IPS-15b (cell line): ENCODE data around the gene ZC3H10.
"Not testable (repeated sequence)": the region's sequence is repeated elsewhere in the genome, so short reads cannot be mapped to it uniquely, and the experiment has no call there.

Experiments
- H3K27me3 ChIP-seq: one replicate; pipeline ENCODE4 v1.6.1; 2013; ENCODE audit warnings: low read length; ENCODE audit not compliant: control insufficient read depth, insufficient read depth
- H3K36me3 ChIP-seq: one replicate; pipeline ENCODE4 v1.6.1; 2013; ENCODE audit warnings: low read length; ENCODE audit not compliant: control insufficient read depth, insufficient read depth
- H3K4me1 ChIP-seq: one replicate; pipeline ENCODE4 v1.6.1; 2013; ENCODE audit warnings: mild to moderate bottlenecking, low read length; ENCODE audit not compliant: control insufficient read depth, insufficient read depth
- H3K4me3 ChIP-seq: one replicate; pipeline ENCODE4 v1.5.1; 2013; ENCODE audit warnings: low read depth, low read length
- H3K9ac ChIP-seq: one replicate; pipeline ENCODE4 v1.6.1; 2013; ENCODE audit warnings: low read depth, mild to moderate bottlenecking, low read length
- H3K9me3 ChIP-seq: one replicate; pipeline ENCODE4 v1.6.1; 2013; ENCODE audit warnings: mild to moderate bottlenecking, low read length; ENCODE audit not compliant: control insufficient read depth, insufficient read depth

The ZC3H10 gene

DNA sequence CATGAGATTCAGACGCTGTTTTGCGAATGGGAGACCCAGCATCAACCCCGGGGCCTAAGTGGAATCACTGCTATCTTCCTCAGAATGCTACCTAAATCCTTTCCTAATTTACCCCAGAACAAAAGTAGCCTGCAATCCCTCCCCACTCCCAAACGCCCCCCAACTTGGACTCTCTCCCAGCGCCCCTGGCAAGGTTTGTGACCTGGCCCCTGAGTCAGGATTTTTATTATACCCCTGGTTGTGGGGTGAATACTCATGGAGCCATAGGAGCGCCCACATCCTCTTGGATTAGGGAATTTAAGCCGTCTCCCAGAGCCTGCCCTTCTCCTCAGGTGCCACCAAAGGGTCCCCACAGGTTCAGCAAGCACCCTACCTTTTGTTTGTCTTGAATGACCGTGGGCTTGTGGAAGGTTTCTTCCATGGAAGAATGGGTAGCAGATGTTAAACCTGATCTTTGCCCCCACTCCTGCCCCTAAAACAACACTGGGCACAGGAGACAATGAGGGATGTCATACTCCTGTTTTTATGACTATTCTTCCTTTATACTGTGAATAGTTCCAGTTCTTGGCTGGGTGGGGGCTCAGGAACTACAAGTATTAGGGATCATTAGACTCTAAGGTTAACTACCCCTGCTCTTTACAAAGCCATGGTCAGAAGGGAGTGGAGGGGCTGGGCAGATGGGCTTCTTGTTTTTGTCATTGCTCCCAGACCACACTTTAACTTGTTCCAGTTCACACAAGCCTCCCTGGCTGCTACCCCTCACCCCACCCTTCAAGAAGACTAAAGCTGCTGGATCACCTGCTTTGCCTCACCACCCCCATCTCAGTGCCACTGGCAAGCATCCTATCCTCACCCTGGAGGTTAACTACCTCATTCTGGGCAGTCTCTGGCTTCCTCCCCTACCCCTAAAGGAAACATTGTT is 35.0 kb downstream of the ZC3H10 start:
- Histone ChIP-seq H3K9ac (peak overlapping the region; percentile 81), H3K4me1 (peaks cover 4% of the 10 kb centered on the region), H3K4me3 (peak overlapping the region; percentile 82), H3K9me3 (no peaks in the 10 kb centered on the region), H3K27me3 (no peaks in the 10 kb centered on the region), H3K36me3 (peaks cover 14% of the 10 kb centered on the region)

DNA sequence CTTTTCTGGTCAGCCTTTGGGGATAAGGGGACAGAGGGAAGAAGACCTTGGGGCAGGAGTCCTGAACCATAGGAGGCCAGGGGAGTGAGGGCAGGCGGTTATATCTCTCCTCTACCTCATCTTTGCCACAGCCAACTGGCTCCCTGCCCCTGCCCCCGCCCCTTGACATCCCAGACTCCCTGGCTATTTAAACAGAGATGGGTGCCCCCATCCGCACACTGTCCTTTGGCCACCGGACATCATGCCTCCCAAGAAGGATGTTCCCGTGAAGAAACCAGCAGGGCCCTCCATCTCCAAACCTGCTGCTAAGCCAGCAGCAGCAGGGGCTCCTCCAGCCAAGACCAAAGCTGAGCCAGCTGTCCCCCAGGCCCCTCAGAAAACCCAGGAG is 35.6 kb downstream of the ZC3H10 start:
- Histone ChIP-seq H3K4me1 (peaks cover 4% of the 10 kb centered on the region), H3K9me3 (no peaks in the 10 kb centered on the region), H3K9ac (no peak overlapping the region), H3K4me3 (peak overlapping the region; percentile 82), H3K27me3 (no peaks in the 10 kb centered on the region), H3K36me3 (peaks cover 14% of the 10 kb centered on the region)

DNA sequence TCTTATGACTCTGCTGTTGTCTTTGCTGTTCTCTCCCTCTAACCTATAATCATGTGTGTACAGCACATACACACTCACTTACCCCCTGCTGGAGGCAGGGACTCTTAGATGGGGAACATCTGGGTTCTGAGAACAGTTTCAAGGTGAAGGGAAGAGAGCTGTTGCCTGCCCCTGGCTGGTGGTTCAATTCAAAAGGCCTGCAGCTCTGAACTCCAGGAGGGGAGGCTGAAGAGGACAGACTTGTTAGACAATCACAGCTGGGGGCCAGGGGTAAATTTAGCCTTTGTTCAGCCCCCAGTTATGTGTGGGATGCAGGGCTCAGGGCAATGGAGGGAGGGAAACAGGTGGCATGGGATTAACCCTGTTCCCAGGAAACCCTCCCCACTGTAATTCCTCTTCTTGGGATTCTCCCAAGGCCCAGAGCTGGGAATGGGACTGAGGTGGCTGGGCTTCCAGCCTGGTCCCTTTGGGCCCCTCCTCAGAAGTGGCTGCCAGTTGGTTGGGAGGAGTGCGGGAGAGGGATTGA is 36.2 kb downstream of the ZC3H10 start:
- no peak overlapping the region for H3K9ac ChIP-seq

DNA sequence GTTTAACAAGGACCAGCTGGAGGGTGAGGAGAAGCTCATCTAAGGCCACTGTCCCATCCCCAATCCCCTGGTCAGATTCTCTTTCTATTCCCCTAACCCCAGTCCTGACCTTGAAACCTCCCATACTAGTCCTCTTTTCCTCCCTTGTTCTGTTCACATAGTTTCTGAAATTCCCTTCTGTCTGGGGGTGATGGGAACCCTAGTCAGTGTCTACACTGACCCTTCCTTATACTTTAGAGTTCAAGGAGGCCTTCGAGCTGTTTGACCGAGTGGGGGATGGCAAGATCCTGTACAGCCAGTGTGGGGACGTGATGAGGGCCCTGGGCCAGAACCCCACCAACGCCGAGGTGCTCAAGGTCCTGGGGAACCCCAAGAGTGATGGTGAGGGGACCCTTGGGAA is 36.8 kb downstream of the ZC3H10 start:
- Histone ChIP-seq H3K36me3 (peaks cover 19% of the 10 kb centered on the region), H3K27me3 (no peaks in the 10 kb centered on the region), H3K4me1 (peaks cover 4% of the 10 kb centered on the region), H3K9me3 (no peaks in the 10 kb centered on the region), H3K9ac (no peak overlapping the region), H3K4me3 (no peak overlapping the region)

More for the DNA sequence above, 36.2 kb downstream of the ZC3H10 start:
- Histone ChIP-seq H3K4me1 (peaks cover 4% of the 10 kb centered on the region), H3K27me3 (no peaks in the 10 kb centered on the region), H3K4me3 (no peak overlapping the region), H3K36me3 (peaks cover 14% of the 10 kb centered on the region), H3K9me3 (no peaks in the 10 kb centered on the region)

DNA sequence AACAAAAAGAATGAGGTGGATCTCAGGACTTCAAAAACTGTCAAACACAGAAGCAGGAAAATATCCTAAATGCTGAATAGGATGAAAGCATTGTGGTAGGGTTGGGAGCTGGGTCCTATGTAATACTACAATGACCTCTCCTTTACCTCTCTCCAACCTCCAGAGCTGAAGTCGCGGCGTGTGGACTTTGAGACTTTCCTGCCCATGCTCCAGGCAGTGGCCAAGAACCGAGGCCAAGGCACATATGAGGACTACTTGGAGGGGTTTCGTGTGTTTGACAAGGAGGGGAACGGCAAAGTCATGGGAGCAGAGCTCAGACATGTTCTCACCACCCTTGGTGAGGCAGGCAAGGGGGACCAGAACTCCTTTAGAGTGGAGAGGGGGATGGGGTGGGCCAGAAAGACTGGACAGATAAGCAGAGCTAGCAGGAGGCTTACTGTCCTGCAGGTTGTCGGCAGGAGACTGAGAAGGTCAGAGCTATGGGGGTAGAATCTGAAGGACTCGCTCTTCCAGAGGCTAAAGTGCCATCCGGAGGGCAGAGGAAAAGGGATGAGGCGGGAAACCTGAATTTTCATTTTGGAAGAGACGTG is 37.3 kb downstream of the ZC3H10 start:
- peaks cover 8% of the 10 kb centered on the region for H3K4me1 ChIP-seq
- no peak overlapping the region for H3K4me3 ChIP-seq
- peaks cover 24% of the 10 kb centered on the region for H3K36me3 ChIP-seq
- H3K9ac ChIP-seq = no peak overlapping the region
- H3K9me3 ChIP-seq = no peaks in the 10 kb centered on the region
- H3K27me3 ChIP-seq = no peaks in the 10 kb centered on the region

DNA sequence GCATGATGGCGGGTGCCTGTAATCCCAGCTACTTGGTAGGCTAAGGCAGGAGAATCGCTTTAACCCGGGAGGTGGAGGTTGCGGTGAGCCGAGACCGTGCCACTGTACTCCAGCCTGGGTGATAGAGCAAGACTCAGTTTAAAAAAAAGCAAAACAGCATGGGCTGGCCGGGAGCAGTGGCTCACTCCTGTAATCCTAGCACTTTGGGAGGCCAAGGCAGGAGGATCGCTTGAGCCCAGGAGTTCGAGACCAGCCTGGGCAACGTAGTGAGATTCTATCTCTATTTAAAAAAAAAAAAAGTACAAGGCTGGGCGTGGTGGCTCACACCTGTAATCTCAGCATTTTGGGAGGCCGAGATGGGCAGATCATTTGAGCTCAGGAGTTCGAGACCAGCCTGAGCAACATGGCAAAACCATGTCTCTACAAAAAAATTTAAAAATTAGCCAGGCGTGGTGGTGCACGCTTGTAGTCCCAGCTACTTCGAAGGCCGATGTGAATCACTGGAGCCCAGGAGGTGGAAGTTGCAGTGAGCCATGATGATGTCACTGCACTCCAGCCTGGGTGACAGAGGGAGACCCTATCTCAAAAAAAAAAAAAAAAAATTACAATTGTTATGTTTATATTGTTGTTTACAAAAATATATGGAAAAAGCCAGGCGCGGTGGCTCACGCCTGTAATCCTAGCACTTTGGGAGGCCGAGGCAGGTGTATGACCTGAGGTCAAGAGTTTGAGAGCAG is 38.6 kb downstream of the ZC3H10 start:
- not testable (repeated sequence) for H3K9me3 ChIP-seq, H3K27me3 ChIP-seq
- Histone ChIP-seq H3K4me1 (peaks cover 19% of the 10 kb centered on the region), H3K36me3 (peaks cover 36% of the 10 kb centered on the region), H3K9ac (peak overlapping the region; percentile 89), H3K4me3 (peak overlapping the region; percentile 69)

DNA sequence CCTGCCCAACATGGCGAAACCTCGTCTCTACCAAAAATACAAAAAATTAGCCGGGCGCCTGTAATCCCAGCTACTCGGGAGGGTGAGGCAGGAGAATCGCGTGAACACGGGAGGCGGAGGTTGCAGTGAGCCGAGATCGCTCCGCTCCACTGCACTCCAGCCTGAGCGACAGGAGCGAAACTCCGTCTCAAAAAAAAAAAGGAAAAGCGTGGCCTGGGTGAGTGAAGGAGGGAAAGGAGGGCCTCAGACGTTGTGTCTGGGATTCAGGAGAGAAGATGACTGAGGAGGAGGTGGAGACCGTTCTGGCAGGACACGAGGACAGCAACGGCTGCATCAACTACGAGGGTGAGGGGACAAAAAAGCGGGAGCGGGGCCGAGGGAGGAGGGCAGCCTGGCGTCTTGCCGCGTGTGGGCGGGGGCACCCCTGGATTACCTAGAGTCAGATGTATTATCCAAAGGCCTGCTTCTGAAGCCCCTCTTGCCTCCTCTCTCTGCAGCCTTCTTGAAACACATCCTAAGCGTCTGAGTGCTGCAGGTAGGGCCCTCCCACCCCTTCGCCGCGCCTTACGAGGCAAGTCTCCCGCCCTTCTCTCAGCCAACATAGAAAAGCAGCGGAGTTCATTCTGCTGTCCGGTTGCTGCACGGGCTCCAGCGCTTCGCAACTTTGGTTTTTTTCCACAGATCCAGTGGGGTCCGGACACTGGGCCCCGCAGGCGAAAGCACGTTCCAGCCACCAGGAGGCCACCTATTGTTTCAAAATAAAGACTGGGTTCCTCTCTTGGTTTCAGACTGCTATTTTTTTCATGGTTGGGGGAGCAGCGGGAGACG is 39.3 kb downstream of the ZC3H10 start:
- Histone ChIP-seq H3K36me3 (peaks cover 43% of the 10 kb centered on the region), H3K27me3 (no peaks in the 10 kb centered on the region), H3K9ac (peak overlapping the region; percentile 89), H3K9me3 (no peaks in the 10 kb centered on the region), H3K4me3 (peak overlapping the region; percentile 69), H3K4me1 (peaks cover 19% of the 10 kb centered on the region)

DNA sequence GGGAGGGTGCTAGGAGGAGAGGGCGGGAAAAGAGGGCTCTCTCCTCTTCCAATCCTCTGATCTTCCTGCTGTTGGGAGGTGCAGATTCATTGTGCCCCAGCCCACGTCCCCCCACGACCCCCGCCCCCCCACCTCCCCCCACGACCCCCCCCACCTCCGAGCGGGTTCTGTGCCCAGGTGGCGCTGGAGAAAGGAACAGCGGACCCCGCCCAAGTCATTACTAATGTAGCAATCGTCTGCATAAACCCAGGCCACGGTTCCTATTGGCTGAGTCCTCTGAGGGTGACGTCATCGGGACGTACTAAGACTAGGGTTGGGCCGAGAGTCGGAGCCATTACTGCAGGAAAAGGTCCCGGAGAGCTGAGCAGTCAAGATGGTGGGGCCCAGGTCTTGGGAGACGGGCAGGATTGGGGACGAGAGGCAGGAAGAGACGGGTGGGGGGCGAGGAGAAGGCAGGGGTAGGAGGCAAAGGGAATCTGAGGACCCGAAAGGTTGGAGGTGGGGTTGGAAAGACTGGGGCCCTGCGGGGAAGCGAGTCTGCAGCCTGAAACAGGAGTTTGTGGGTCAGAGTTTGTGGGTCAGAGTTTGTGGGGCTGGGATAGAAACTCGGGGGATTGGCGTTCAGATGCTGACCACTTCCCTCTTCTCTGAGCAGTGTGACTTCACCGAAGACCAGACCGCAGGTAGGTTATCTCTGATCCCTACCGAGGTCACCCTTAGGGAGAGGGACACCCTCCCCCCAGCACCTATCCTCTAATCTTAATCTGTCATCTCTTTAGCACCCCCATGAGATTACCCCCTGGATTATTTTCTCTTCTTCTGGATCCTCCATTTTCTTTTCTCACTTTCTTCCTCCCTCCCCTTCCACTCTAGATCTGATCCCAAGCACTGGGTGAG is 40.2 kb downstream of the ZC3H10 start, which contains the start of gene MYL6:
MYL6 (plus strand) TSS at position 331 of the 897 bp plus-strand sequence; CDS start at position 374, 43 bp downstream.
- Histone ChIP-seq H3K9me3 (no peaks in the 10 kb centered on the region), H3K27me3 (no peaks in the 10 kb centered on the region), H3K36me3 (peaks cover 48% of the 10 kb centered on the region), H3K4me1 (peaks cover 21% of the 10 kb centered on the region), H3K4me3 (peak within 1 kb of the TSS; percentile 98), H3K9ac (peak within 1 kb of the TSS; percentile 96)

DNA sequence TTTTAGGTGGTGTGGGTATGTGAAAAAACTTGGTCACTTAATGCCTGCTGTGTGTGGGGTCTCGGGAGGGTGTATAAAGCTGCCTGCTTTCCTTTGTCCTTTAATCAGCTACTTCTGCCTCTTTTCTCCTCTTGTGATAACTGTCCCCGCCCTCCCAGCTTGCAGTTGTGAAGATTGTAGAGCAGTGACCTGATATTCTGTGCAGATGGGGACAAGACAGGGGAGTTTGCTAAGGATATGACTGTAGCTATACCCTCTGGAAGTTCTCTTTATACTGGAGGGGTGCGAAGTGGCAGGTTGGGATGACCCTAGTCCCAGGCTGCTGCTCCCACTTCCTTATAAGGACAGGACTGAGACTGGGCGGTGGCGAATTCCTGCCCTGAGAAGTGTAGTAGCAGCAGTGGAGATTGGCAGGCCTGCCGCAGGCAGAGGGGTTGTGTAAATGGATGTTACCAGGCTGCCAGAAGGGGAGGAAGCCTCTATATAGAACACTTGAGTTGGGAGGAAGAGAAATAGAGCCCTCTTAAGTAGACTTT is 40.9 kb downstream of the ZC3H10 start:
- H3K36me3 ChIP-seq = peaks cover 53% of the 10 kb centered on the region
- peak overlapping the region; percentile 98 for H3K4me3 ChIP-seq
- peaks cover 21% of the 10 kb centered on the region for H3K4me1 ChIP-seq
- H3K27me3 ChIP-seq = no peaks in the 10 kb centered on the region
- H3K9ac ChIP-seq = peak overlapping the region; percentile 96
- H3K9me3 ChIP-seq = no peaks in the 10 kb centered on the region
